Measurements from ENCODE around the gene NAT9.

DNA sequence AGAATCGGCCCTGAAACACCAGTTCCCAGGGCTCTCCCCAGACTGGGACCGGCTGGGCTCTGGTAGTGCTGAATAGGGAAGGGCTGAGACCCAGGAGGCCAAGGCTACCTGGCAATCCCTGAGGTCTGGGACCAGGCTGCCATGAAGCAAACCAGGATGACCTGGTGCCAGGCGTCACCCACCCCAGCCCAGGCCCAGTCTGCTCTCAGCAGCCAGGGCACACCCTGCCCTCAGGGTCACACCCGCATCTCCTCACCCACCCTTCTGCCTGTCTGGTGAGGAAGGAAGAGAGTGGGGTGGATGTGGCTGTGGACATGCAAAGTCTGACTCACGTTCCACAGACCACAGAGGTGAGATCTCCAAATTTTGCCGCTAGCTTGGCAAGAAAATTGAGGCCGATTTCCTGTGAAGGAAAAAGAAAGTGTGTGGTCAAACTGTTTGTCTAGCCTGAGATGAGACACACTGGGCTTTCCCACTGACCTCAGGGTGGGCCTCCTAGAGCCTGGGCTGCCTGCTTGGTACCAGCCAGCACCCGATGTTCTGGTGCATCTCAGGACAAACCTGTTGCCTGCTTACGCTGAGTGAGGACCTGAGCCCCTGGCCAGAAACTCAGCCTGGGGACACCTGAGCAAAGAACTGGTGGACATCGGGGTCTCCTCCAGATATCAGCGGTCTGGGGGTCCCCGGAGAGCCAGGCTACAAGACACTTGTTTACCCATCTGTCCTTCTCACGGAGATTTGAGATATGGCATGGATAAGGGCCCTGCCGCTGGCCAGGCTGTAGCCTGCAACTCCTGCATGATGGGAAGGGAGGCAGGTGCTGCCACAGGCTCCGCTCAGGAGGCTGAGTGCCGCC is 45.4 kb downstream of the NAT9 start:
- TF ChIP-seq, protein P1, sequence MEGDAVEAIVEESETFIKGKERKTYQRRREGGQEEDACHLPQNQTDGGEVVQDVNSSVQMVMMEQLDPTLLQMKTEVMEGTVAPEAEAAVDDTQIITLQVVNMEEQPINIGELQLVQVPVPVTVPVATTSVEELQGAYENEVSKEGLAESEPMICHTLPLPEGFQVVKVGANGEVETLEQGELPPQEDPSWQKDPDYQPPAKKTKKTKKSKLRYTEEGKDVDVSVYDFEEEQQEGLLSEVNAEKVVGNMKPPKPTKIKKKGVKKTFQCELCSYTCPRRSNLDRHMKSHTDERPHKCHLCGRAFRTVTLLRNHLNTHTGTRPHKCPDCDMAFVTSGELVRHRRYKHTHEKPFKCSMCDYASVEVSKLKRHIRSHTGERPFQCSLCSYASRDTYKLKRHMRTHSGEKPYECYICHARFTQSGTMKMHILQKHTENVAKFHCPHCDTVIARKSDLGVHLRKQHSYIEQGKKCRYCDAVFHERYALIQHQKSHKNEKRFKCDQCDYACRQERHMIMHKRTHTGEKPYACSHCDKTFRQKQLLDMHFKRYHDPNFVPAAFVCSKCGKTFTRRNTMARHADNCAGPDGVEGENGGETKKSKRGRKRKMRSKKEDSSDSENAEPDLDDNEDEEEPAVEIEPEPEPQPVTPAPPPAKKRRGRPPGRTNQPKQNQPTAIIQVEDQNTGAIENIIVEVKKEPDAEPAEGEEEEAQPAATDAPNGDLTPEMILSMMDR (conservative IDR thresholded peaks at IDR 0.05; ENCODE audit: low read depth in 2 of 2), result no peak
- no peak for TF ChIP-seq JUNB (IDR thresholded peaks at IDR 0.05; ENCODE audit: unreplicated experiment)
- TF ChIP-seq POLR2AphosphoS5 (IDR thresholded peaks at IDR 0.05; ENCODE audit: low read depth), result no peak
